ENCODE measurements around the gene FLYWCH2.
A peak's percentile ranks its signal among the peaks of the same experiment; 100 is the strongest.
"Not testable (repeated sequence)": the region's sequence is repeated elsewhere in the genome, so short reads cannot be mapped to it uniquely, and the experiment has no call there.

FLYWCH2 gene

GRCh38 chr16:2914233-2914632 is 31.2 kb downstream of the FLYWCH2 start:
- no peak for DNase-seq

- no peak for DNase-seq
Measured at GRCh38 chr16:2915196-2915929, 32.3 kb downstream of the FLYWCH2 start.

GRCh38 chr16:2919511-2920255 is 36.7 kb downstream of the FLYWCH2 start:
- peak in 4 of 5 donors; percentile 30 to 57 (median 46) for DNase-seq

- no peak for DNase-seq
Measured at GRCh38 chr16:2923481-2923880, 40.5 kb downstream of the FLYWCH2 start.

GRCh38 chr16:2924901-2925755 is 42.1 kb downstream of the FLYWCH2 start:
- no peak for DNase-seq

GRCh38 chr16:2925951-2926649 is 43.1 kb downstream of the FLYWCH2 start:
- no peak for DNase-seq

GRCh38 chr16:2926650-2926999 is 43.6 kb downstream of the FLYWCH2 start:
- no peak for DNase-seq

- peak; percentile 69 to 88 (median 83) for DNase-seq
Measured at GRCh38 chr16:2927010-2927646, 44.1 kb downstream of the FLYWCH2 start.

- DNase-seq, result not testable (repeated sequence)
Measured at GRCh38 chr16:2928151-2928550, 45.1 kb downstream of the FLYWCH2 start.

GRCh38 chr16:2928796-2929195 is 45.8 kb downstream of the FLYWCH2 start:
- DNase-seq, result no peak

- DNase-seq, result no peak
Measured at GRCh38 chr16:2929693-2930092, 46.7 kb downstream of the FLYWCH2 start.

- no peak for DNase-seq
Measured at GRCh38 chr16:2930236-2930635, 47.2 kb downstream of the FLYWCH2 start.

- DNase-seq, result not testable (repeated sequence)
Measured at GRCh38 chr16:2931231-2931914, 48.4 kb downstream of the FLYWCH2 start.

GRCh38 chr16:2933136-2933535 is 50.1 kb downstream of the FLYWCH2 start:
- no peak for DNase-seq

GRCh38 chr16:2933701-2934100 is 50.7 kb downstream of the FLYWCH2 start:
- DNase-seq, result no peak

- no peak for DNase-seq
Measured at GRCh38 chr16:2934450-2934849, 51.4 kb downstream of the FLYWCH2 start.

- DNase-seq, result no peak
Measured at GRCh38 chr16:2936436-2937011, 53.5 kb downstream of the FLYWCH2 start.

- DNase-seq, result no peak
Measured at GRCh38 chr16:2937170-2937569, 54.2 kb downstream of the FLYWCH2 start.

GRCh38 chr16:2938206-2938605 is 55.2 kb downstream of the FLYWCH2 start:
- no peak for DNase-seq

GRCh38 chr16:2939968-2940367 is 57.0 kb downstream of the FLYWCH2 start:
- DNase-seq, result no peak

- DNase-seq, result no peak
Measured at GRCh38 chr16:2942045-2942444, 59.0 kb downstream of the FLYWCH2 start.
